Karpas-422 (cell line): ENCODE data around the gene FADS1. TPM values are rescaled to one million over a fixed set of nuclear protein-coding genes. Genes with fewer than 3 reads are reported as not detected.

Experiments used
- DNase-seq: peaks from one replicate; pipeline ENCODE4 v3.0.0-alpha.2; 2015
- H2AFZ ChIP-seq: fragments of 200-600 bp; sonication (generic); 2 replicates; pipeline ENCODE4 v1.6.1; 2014; ENCODE audit warnings: antibody characterized with exemption, low read length, mixed read lengths
- H3K27ac ChIP-seq: fragments of 200-600 bp; sonication (generic); 2 replicates; pipeline ENCODE4 v1.5.1; 2014; ENCODE audit warnings: mild to moderate bottlenecking, low read length, moderate library complexity
- H3K27me3 ChIP-seq: fragments of 200-600 bp; sonication (generic); 2 replicates; pipeline ENCODE4 v1.6.1; 2014; ENCODE audit warnings: low read length, mixed read lengths
- H3K36me3 ChIP-seq: fragments of 200-600 bp; sonication (generic); 2 replicates; pipeline ENCODE4 v1.6.1; 2014; ENCODE audit warnings: low read length, mixed read lengths; ENCODE audit not compliant: insufficient read depth
- H3K4me1 ChIP-seq: fragments of 200-600 bp; sonication (generic); 2 replicates; pipeline ENCODE4 v1.6.1; 2014; ENCODE audit warnings: mild to moderate bottlenecking, low read length, mixed read lengths
- H3K4me2 ChIP-seq: fragments of 200-600 bp; sonication (generic); 2 replicates; pipeline ENCODE4 v1.6.1; 2014; ENCODE audit warnings: low read length, low read depth, mild to moderate bottlenecking; ENCODE audit not compliant: poor library complexity, severe bottlenecking
- H3K4me3 ChIP-seq: fragments of 200-600 bp; sonication (generic); 2 replicates; pipeline ENCODE4 v1.5.1; 2014; ENCODE audit warnings: mild to moderate bottlenecking, antibody characterized with exemption, low read length, mixed read lengths
- H3K79me2 ChIP-seq: fragments of 200-600 bp; sonication (generic); 2 replicates; pipeline ENCODE4 v1.6.1; 2014; ENCODE audit warnings: mild to moderate bottlenecking, low read length, mixed read lengths
- H3K9ac ChIP-seq: fragments of 200-600 bp; sonication (generic); 2 replicates; pipeline ENCODE4 v1.6.0; 2014; ENCODE audit warnings: low read length
- H3K9me2 ChIP-seq: fragments of 200-600 bp; sonication (generic), shearing (Covaris generic); replicated peaks from 2 replicates; pipeline ENCODE4 v1.6.0; 2014; ENCODE audit warnings: mild to moderate bottlenecking, low read length, moderate library complexity; ENCODE audit not compliant: insufficient read depth
- H3K9me3 ChIP-seq: fragments of 300-700, 200-600 bp; sonication (generic); 2 replicates; pipeline ENCODE4 v1.6.1; 2014; ENCODE audit warnings: low read length, mixed read lengths
- H4K20me1 ChIP-seq: fragments of 200-600 bp; sonication (generic); 2 replicates; pipeline ENCODE4 v1.6.1; 2014; ENCODE audit warnings: mild to moderate bottlenecking, antibody characterized with exemption, low read length, low read depth; ENCODE audit not compliant: insufficient read depth
- total RNA-seq: library from RNA; depleted of rRNA; stranded (reverse); fragments of >200 nt; shearing (Covaris generic); gene quantifications from 2 replicates; pipeline ENCODE4 v1.2.3, GENCODE V29; 2014; ENCODE audit warnings: low replicate concordance

Gene FADS1
- total RNA-seq, 1 experiment from 2014 or later: 80.3 TPM

- H3K27ac ChIP-seq: no peak overlapping the region
- H3K79me2 ChIP-seq: no peaks in the 10 kb centered on the region
- no peak overlapping the region for H3K4me2 ChIP-seq
- 0 out of 2 replicates have a peak, but pooled peaks cover 2% of the 10 kb centered on the region for H4K20me1 ChIP-seq
- no peaks in the 10 kb centered on the region for H3K9me2 ChIP-seq
- H3K9me3 ChIP-seq: no peaks in the 10 kb centered on the region
- no peak overlapping the region for H3K9ac ChIP-seq
- H3K4me1 ChIP-seq: no peaks in the 10 kb centered on the region
- no peaks in the 10 kb centered on the region for H3K36me3 ChIP-seq
- DNase-seq: no peak
- no peak overlapping the region for H3K4me3 ChIP-seq
- no peak overlapping the region for H2AFZ ChIP-seq
- no peaks in the 10 kb centered on the region for H3K27me3 ChIP-seq
These were observed 39.3 kb downstream of the FADS1 start for GRCh38 chr11:61777234-61778090.

- Histone ChIP-seq H3K36me3 (no peaks in the 10 kb centered on the region), H3K9ac (no peak overlapping the region), H4K20me1 (0 out of 2 replicates have a peak, but pooled peaks cover 2% of the 10 kb centered on the region), H3K79me2 (no peaks in the 10 kb centered on the region), H3K27me3 (no peaks in the 10 kb centered on the region), H3K4me3 (no peak overlapping the region), H3K4me1 (no peaks in the 10 kb centered on the region), H3K27ac (no peak overlapping the region), H3K9me2 (no peaks in the 10 kb centered on the region), H3K4me2 (no peak overlapping the region), H2AFZ (no peak overlapping the region), H3K9me3 (no peaks in the 10 kb centered on the region)
- DNase-seq: peak; percentile 91
These were observed 40.2 kb downstream of the FADS1 start for GRCh38 chr11:61776561-61777075.

- Histone ChIP-seq H3K27me3 (no peaks in the 10 kb centered on the region), H3K27ac (no peak overlapping the region), H3K4me2 (no peak overlapping the region), H3K36me3 (no peaks in the 10 kb centered on the region), H4K20me1 (no peaks in the 10 kb centered on the region), H3K9me3 (no peaks in the 10 kb centered on the region), H3K9ac (no peak overlapping the region), H3K79me2 (no peaks in the 10 kb centered on the region), H3K4me1 (no peaks in the 10 kb centered on the region), H2AFZ (no peak overlapping the region), H3K9me2 (no peaks in the 10 kb centered on the region), H3K4me3 (no peak overlapping the region)
- DNase-seq: no peak
These were observed 40.9 kb downstream of the FADS1 start for GRCh38 chr11:61775606-61776554.

- no peak for DNase-seq
- no peak overlapping the region for H3K4me3 ChIP-seq
- no peak overlapping the region for H3K27ac ChIP-seq
- no peaks in the 10 kb centered on the region for H3K36me3 ChIP-seq
- H3K9me3 ChIP-seq: no peaks in the 10 kb centered on the region
- no peaks in the 10 kb centered on the region for H3K79me2 ChIP-seq
- H3K9ac ChIP-seq: no peak overlapping the region
- H3K4me2 ChIP-seq: no peak overlapping the region
- no peaks in the 10 kb centered on the region for H4K20me1 ChIP-seq
- H3K4me1 ChIP-seq: no peaks in the 10 kb centered on the region
- no peaks in the 10 kb centered on the region for H3K9me2 ChIP-seq
- H3K27me3 ChIP-seq: no peaks in the 10 kb centered on the region
- no peak overlapping the region for H2AFZ ChIP-seq
These were observed 41.7 kb downstream of the FADS1 start for GRCh38 chr11:61775106-61775505.

- H3K27ac ChIP-seq: no peak overlapping the region
- H3K4me1 ChIP-seq: no peaks in the 10 kb centered on the region
- no peaks in the 10 kb centered on the region for H3K9me2 ChIP-seq
- no peaks in the 10 kb centered on the region for H3K9me3 ChIP-seq
- no peak overlapping the region for H3K9ac ChIP-seq
- no peaks in the 10 kb centered on the region for H3K79me2 ChIP-seq
- H3K4me3 ChIP-seq: no peak overlapping the region
- no peak overlapping the region for H3K4me2 ChIP-seq
- no peaks in the 10 kb centered on the region for H4K20me1 ChIP-seq
- no peak for DNase-seq
- H3K27me3 ChIP-seq: no peaks in the 10 kb centered on the region
- no peak overlapping the region for H2AFZ ChIP-seq
- H3K36me3 ChIP-seq: no peaks in the 10 kb centered on the region
These were observed 42.4 kb downstream of the FADS1 start for GRCh38 chr11:61774411-61774810.

GRCh38 chr11:61773809-61774208 is 43.0 kb downstream of the FADS1 start:
- Histone ChIP-seq H3K79me2 (no peaks in the 10 kb centered on the region), H3K9ac (no peak overlapping the region), H3K9me3 (no peaks in the 10 kb centered on the region), H2AFZ (no peak overlapping the region), H3K4me3 (no peak overlapping the region), H3K27me3 (no peaks in the 10 kb centered on the region), H3K4me2 (no peak overlapping the region), H4K20me1 (no peaks in the 10 kb centered on the region), H3K36me3 (no peaks in the 10 kb centered on the region), H3K4me1 (no peaks in the 10 kb centered on the region), H3K9me2 (no peaks in the 10 kb centered on the region), H3K27ac (no peak overlapping the region)
- DNase-seq: no peak

- Histone ChIP-seq H4K20me1 (no peaks in the 10 kb centered on the region), H3K9me2 (no peaks in the 10 kb centered on the region), H3K36me3 (no peaks in the 10 kb centered on the region), H3K9me3 (no peaks in the 10 kb centered on the region), H3K4me2 (no peak overlapping the region), H3K4me1 (no peaks in the 10 kb centered on the region), H3K79me2 (no peaks in the 10 kb centered on the region), H3K27me3 (no peaks in the 10 kb centered on the region), H3K27ac (no peak overlapping the region), H3K4me3 (no peak overlapping the region), H2AFZ (no peak overlapping the region), H3K9ac (no peak overlapping the region)
- no peak for DNase-seq
These were observed 43.4 kb downstream of the FADS1 start for GRCh38 chr11:61773356-61773755.

- no peak for DNase-seq
- H3K9me2 ChIP-seq: no peaks in the 10 kb centered on the region
- H2AFZ ChIP-seq: no peak overlapping the region
- no peaks in the 10 kb centered on the region for H3K4me1 ChIP-seq
- no peaks in the 10 kb centered on the region for H4K20me1 ChIP-seq
- no peak overlapping the region for H3K4me3 ChIP-seq
- H3K36me3 ChIP-seq: no peaks in the 10 kb centered on the region
- H3K4me2 ChIP-seq: no peak overlapping the region
- no peak overlapping the region for H3K27ac ChIP-seq
- no peaks in the 10 kb centered on the region for H3K9me3 ChIP-seq
- no peak overlapping the region for H3K9ac ChIP-seq
- no peaks in the 10 kb centered on the region for H3K79me2 ChIP-seq
- no peaks in the 10 kb centered on the region for H3K27me3 ChIP-seq
These were observed 44.8 kb downstream of the FADS1 start for GRCh38 chr11:61771985-61772455.
